Left renal cortex interstitium (tissue), 4 donors: ENCODE data around the gene TTLL11. TPM values are rescaled to one million over a fixed set of nuclear protein-coding genes. Genes with fewer than 3 reads are reported as not detected.
A peak's percentile ranks its signal among the peaks of the same experiment; 100 is the strongest.

ENCODE experiments used
- DNase-seq, 4 donors: peaks; one replicate each; pipeline ENCODE4 v3.0.0-alpha.2; 2013; ENCODE audit warnings: low read depth in 4 of 4, low spot score in 2 of 4, missing footprints in 1 of 4
- polyA plus RNA-seq, 4 donors: library from polyadenylated mRNA; unstranded; fragments of 120-200 nt; gene quantifications; one replicate each; pipeline ENCODE4 v1.2.1, GENCODE V29; 2013; ENCODE audit not compliant: insufficient read length in 4 of 4

Gene TTLL11
- polyA plus RNA-seq, 4 donors, result 6.4 to 7.8 (median 7.0) TPM

GRCh38 chr9:121893786-121894185 is 199.3 kb downstream of the TTLL11 start:
- DNase-seq, result no peak

GRCh38 chr9:121892706-121893105 is 200.4 kb downstream of the TTLL11 start:
- no peak for DNase-seq

GRCh38 chr9:121890746-121891145 is 202.4 kb downstream of the TTLL11 start:
- DNase-seq, result no peak

GRCh38 chr9:121889990-121890563 is 203.0 kb downstream of the TTLL11 start:
- DNase-seq, result no peak

GRCh38 chr9:121888438-121888775 is 204.7 kb downstream of the TTLL11 start:
- no peak for DNase-seq

- DNase-seq, result no peak
Observed at GRCh38 chr9:121887553-121888437, 205.3 kb downstream of the TTLL11 start.

- no peak for DNase-seq
Observed at GRCh38 chr9:121886759-121887485, 206.2 kb downstream of the TTLL11 start.

GRCh38 chr9:121885345-121885901 is 207.7 kb downstream of the TTLL11 start:
- no peak for DNase-seq

- DNase-seq, result peak; percentile 62 to 73 (median 65)
Observed at GRCh38 chr9:121884057-121884541, 209.0 kb downstream of the TTLL11 start.

- DNase-seq, result no peak
Observed at GRCh38 chr9:121883281-121884056, 209.6 kb downstream of the TTLL11 start.

- no peak for DNase-seq
Observed at GRCh38 chr9:121881920-121882500, 211.1 kb downstream of the TTLL11 start.

GRCh38 chr9:121880343-121880898 is 212.7 kb downstream of the TTLL11 start:
- DNase-seq, result no peak

GRCh38 chr9:121878271-121878822 is 214.8 kb downstream of the TTLL11 start:
- DNase-seq, result no peak

GRCh38 chr9:121876658-121877271 is 216.3 kb downstream of the TTLL11 start:
- no peak for DNase-seq

- DNase-seq, result no peak
Observed at GRCh38 chr9:121876255-121876654, 216.9 kb downstream of the TTLL11 start.

GRCh38 chr9:121874524-121874923 is 218.6 kb downstream of the TTLL11 start:
- DNase-seq, result no peak

GRCh38 chr9:121871431-121872025 is 221.6 kb downstream of the TTLL11 start:
- no peak for DNase-seq

GRCh38 chr9:121870271-121870670 is 222.8 kb downstream of the TTLL11 start:
- DNase-seq, result no peak
